Superior temporal gyrus (tissue), 1 donor: ENCODE measurements around the gene SLC13A3.

ENCODE experiments used
- DNase-seq: peaks from one replicate; pipeline ENCODE4 v3.0.0-alpha.2; 2016; ENCODE audit errors: extremely low spot score

Gene SLC13A3

DNA sequence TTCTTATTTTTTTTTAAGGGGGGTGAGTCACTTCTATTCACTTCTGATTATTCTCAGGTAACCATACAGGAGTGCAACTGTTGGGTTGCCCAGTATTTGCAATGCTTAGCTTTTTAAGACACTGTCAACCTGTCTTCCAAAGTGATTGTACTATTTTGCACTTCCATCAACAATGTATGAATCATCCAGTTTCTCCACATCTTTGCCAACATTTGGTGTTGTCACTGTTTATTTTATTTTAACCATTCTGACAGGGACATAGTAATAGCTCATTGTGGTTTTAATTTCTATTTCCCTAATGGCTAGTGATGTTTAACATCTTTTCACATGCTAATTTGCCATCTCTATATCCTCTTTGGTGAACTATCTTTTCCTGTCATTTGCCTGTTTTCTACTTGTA, 1.4 kb upstream of the SLC13A3 start:
- no peak for DNase-seq

DNA sequence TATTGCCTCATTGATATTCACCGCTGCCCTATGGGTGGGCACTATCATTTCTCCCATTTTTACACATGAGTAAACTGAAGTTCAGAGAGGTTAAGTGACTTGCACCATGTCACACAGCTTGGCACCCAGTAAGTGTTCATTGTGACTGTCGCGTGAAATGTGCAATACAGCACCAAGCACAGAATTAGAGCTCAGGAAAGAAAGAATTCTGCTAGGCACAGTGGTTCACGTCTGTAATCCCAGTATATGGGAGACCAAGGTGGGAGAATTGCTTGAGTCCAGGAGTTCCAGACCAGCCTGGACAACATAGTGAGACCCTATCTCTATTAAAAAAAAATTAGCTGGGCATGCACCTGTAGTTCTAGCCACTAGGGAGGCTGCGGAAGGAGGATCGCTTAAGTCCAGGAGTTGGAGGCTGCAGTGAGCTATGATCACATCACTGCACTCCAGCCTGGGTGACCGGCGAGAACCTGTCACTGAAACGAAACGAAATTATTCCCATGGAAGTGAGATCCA, 626 bp downstream of the SLC13A3 start:
- no peak for DNase-seq

DNA sequence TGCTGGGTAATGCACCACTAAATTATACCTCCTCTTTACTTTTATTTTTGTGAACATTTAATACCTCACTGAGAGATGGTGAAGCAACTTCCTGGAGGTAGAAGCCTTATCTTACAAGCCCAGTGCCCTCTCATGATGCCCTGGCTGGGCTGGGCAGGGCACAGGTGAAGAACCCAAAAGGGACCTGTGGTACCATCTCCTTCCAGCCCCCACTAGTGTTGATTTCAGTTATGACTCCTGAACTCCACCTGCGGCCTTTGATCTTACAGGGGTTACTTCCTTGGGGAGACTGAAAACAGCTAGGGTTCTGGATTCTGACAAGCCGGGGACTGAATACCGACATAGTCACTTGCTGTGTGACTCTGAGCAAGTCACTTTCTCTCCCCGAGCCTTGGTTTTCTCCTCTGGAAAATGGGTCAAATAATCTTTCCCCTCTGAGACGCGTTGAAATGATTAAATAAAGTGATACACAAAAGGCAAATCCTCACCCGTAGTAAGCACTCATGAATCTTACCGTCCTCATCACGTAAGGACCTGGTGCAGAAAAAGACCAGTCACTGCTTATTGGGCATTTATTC, 1.2 kb downstream of the SLC13A3 start:
- no peak for DNase-seq

DNA sequence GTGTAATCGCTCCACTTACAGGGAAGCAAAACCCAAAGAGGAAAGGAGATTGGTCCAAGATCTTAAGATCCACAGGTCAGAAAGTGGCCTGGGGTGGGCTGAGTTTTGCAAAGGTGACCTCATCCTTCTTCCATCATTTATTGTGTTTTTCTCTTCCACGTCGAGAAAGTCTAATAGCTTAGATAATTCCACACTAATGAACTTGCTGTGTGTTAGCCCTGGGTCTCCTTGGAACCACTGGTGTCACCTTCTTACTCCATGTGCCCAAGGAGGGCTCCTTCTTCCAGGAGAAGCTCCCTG, 1.7 kb downstream of the SLC13A3 start:
- DNase-seq: no peak

DNA sequence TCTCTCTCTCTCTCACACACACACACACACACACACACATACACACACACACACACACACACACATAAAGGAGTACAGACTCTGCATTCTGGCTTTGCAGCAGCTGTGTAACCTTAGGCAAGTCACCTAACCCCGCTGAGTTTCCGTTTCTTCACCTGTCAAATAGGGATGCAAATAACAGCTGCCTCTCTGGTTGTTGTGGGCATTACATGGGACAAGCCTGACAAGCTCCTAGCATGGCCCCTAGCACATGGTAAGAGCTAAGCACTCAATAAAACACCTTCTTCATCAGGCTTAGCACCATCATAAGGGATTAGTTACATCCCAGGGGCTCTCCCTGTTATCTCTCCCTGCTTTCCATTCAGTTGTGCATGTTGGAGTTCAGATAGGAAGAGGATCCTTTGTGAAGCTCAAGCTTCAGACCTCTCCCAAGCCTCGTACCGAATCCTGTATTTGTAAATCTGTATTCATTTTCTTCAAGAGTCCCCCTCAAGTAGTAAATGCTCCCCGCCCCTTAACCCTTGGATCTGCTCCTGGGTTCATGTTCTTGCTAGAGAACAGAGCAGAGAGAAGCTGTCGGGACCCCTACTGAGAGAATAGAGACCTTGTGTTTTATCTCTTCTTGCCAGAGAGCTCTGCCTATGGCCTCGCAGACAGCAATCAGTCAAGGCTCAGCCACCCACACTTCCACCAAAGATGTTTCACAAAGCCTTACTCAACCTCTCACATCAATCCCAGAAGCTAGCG, 2.2 kb downstream of the SLC13A3 start:
- DNase-seq: peak; percentile 52

DNA sequence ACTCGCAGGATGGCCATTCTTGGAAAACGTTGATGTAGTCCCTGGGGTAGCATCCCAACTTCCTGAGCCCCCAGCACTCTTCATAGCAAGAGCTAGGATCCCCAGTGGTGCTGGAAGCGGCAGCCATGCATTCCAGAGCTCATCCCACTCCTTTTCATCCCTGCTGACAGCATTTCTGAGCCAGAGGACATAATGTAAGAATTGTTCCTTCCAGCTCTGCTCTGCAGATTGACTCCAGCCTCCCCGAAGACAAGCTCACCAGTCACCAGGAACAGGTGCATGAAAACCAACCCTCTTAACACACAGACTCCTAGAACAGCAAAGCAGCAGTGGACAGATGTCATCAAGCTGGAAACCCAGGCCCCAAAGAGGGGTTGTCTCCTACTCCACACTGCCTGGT, 3.8 kb downstream of the SLC13A3 start:
- no peak for DNase-seq

DNA sequence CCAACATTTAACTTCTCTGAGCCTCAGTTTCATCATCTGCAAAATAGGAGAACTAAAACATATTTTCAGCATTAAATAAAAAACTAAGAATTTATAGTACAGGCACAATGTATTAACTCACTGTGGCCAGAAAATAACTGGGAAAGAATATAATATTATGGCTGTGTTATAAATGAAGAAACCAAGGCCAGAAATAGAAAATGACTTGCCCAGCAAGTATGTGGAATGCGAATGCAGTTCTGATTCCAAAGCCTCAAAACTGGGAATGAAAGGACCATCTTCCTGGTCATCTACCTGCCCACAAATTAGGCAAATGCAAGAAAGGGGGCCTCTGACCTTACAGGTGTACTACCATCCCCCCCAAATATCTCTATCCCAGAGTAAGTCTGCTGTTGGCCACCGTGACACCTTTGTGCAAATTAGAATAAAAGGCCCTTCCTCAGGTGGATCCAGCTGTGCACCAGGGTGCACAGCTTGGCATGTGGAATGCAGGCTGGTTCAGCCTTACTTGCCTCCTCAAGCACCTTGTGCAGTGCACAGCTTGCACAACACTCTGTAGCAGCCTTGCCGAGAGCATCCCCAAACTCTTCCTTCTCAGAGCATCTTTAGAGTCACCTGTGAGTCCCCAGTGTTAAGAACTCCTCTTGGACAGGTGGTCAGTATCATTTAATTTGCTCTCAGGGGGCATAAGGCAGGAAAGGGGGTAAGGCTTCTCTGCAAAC, 4.4 kb downstream of the SLC13A3 start:
- DNase-seq: no peak

DNA sequence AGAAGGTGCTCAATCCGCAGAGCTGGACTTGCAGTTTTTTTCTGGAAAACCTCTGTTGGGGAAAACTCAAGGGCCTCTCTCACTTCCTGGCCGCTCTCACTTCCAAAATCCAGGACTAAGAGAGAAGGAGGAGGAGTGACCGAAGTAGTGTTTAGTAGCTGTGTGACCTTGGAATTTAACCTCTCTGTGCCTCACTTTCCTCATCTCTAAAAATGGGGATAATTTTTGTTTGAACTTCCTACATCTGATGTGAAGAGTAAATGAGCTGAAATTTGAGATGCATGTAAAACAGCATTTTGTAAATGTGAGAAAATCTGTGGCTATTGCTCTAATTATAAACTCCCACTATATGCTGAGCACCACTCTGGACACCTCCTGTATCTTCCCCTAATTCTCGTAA, 5.1 kb downstream of the SLC13A3 start:
- no peak for DNase-seq

DNA sequence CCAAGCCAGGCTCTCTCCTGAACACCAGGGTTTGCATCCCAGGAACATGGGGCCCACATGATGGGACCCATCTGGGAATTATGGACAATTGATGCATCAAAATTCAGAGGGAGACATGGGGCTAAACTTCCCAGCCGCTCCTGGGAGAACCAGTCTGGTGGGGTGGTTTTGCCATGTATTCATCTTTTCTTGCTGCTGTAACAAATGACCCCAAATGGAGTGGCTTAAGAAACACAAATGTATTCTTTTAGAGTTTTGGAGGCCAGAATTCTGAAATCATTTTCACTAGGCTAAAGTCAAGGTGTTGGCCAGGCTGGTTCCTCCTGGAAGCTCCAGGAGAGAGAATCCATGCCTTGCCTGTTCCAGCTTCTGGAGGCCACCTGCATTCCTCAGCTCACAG, 6.5 kb downstream of the SLC13A3 start:
- DNase-seq: no peak

DNA sequence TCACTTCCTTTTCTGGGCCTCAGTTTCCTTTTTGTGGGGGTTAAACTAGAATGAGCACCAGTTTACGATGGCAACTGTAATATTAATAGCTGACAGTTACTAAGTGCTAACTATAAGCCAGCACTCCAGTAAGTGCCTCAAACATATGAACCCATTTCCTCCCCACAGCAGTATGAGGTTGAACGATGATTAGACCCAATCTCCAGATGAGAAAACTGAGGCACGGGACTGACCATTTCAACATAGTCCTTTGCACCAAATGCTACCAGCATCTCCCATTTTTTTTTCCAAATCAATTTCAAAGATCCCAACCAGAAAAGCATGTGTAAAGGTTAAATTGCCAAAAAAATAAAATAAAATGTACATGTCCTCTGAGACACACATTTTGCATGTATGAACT, 7.1 kb downstream of the SLC13A3 start:
- DNase-seq: no peak

DNA sequence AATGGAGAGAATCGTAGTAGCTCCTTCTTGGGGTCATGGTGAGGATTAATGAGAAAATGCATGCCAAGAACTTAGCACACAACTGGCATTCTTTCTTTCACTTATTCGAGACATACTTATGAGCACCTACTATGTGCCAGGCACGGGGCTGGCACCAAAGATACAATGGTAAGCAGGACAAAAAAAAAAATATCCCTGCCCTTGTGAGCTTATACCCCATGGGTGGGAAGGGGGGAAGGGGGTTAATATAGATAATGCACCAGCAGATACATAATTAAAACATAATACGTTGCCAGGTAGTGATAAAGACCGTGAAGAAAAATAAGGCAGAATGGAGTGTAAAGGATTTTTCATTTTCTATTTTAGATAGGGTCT, 8.3 kb downstream of the SLC13A3 start:
- no peak for DNase-seq

DNA sequence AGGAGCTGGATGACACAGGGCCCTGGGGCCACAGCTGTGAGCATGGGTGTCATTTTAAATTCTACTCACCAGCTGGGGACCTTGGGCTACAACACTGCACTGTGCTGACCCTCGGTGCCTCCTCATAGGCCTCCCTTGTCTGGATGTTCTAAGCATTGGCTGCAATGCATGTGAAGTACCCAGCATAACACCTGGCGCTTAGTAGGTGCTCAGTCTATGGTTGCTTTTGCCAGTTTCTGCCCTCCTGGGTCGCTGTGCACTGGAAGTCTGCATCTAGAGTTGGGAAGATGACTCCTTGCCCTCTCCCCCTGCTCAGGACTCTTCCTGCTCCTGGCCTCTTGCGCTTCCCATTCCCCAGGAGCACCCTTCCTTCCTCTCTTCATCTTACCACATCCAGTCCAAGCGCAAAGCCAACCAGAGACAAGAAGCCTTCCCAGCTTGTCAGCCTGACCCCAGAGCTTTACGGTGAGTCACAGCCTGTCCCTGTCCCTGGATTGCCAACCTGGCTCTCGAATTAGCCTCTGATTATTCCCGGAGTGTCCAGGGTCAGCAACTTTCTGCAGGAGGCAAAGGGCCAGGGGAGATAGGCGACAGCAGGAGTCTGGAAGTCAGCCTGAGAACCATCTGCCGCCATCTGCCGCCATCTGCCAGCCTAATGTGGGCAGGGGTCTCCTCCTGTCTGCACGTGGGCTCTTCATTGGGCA, 8.8 kb downstream of the SLC13A3 start:
- no peak for DNase-seq

DNA sequence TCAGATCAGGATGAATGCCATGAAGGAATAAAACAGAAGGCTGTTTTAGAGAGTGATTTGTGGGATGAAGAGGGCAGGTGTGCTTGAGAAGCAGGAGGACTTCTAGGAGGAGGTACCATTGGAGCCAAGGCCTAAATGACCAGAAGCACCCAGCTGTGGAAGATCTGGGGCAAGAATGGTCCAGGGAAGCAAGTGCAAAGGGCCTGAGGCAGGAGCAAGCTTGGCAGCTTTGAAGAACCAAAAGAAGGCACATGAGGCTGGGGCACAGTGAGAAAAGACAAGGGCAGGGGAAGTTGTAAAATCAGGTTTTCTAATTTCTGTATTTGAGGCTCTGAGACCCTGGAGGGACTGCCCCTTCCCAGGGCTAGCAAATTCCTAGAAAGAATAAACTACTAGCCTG, 9.8 kb downstream of the SLC13A3 start:
- DNase-seq: no peak

DNA sequence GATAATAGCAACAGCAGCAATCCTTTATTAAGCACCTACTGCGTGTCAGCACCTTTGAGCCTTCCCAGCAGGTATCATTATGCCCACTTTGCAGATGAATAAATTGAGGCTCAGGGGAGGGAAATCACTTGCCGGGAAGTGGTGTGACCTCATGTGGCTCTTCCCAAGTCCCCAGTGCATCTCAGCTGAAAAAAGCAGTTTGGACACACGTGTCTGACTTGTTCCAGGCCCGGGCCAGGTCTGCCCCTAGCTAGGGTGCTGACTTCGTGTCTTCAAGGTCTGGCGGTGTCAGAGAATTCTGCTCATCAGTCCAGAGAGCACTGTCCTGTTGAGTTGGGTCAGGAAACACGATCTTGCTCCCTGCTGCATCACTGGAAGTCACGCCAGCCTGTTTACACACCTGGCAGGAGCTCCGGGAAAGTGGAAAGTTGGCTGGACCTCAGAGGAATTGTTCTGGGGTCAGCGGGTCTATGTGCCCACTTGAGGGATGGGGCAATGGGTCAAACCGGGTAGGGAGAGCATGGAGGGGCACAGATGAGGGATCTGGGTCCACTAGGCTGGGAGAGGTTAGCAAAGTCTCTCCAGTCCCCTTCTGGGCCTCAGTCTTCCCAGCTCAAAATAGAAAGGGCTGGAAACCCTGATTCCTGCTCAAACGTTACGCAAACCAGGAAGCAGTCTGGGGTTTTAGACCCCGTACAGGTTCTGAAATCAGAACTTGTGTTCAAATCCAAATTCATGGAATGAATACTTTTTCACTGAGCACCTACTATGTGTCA, 10.5 kb downstream of the SLC13A3 start:
- no peak for DNase-seq

DNA sequence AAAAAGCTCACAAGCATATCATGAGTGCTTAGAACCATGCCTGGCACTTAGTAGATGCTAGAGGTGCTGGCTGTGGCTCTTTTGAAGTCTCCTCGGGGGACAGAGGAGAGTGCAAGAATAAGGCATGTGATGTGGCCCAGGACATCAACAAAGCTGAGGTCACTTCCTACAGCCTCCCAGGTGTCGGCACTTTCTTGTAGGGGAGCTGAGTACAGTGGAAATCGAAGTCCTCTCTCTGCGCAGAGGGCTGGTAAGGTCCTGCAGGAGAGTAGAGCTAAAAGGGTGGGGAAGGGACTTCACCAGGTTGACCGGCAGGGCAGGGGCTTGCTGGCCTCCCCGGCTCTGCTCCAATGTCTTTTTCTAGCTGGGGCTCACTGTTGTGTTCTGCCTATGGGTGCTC, 11.2 kb downstream of the SLC13A3 start:
- no peak for DNase-seq

DNA sequence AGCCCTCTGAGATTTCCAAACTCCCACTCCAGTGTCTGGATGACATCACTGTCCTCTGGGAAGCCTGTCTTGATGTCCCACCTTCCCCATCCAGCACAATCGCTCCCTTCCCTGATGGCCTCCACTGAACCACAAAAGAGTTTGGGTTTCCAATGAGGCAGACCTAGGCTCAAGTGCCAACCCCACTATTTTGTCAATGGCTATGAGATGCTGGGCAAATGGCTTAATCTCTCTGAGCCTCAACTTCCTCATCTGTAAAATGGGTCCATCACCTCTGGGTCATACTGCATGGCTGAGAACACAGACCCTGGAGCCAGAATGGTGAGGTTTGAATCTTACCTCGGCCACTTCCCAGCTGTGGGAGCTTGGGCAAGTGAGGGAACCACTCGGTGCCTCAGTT, 11.7 kb downstream of the SLC13A3 start:
- DNase-seq: no peak

DNA sequence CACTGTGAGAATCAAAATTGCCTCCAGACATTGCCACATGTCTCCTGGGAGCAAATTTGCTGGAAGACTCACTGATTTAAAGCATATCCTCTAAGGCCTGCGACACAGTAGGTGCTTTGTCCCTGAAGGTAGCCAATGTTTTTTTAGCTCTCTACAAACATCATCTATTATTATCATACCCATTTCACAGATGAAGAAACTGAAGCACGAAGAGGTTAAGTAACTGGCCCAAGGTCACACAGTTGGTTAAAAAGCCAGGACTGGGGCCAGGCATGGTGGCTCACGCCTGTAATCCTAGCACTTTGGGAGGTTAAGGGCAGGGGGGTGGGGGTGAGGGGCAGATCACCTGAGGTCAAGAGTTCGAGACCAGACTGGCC, 12.4 kb downstream of the SLC13A3 start:
- no peak for DNase-seq

DNA sequence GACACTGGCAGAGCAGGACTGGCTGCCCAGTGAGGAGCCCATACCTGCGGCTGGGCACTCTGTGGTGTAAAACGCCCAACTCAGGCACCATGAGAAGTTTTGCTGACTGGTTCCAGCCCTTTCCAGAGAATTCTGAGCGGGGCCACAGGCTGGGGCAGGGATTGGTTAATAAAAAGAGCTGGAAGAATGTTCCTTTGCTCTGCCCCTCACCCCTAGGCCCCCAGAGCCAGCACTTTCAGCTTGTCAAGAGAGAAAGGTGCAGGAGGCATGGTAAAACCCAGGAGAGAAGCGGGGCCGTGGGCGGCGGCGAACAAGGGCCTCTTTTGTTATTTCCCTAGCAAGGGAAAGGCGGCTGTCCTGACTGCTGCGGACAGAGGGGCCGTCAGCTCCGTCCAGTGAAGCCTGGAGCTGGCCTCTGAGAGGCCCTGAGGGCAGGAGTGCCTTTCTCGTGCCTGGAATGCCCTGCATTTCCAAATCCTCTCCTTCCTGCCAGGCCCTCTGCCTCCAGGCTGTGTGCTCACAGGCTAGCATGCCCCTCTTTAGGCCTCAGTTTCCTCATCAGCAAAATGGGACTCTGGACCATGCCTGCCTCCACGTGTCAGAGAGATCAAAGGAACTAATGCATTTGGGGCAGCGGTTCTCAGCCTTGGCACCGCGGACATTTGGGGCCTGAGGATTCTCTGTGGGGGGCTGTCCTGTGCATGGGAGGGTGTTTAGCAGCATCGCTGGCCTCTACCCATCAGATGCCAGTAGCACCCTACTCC, 12.9 kb downstream of the SLC13A3 start:
- peak; percentile 76 for DNase-seq

DNA sequence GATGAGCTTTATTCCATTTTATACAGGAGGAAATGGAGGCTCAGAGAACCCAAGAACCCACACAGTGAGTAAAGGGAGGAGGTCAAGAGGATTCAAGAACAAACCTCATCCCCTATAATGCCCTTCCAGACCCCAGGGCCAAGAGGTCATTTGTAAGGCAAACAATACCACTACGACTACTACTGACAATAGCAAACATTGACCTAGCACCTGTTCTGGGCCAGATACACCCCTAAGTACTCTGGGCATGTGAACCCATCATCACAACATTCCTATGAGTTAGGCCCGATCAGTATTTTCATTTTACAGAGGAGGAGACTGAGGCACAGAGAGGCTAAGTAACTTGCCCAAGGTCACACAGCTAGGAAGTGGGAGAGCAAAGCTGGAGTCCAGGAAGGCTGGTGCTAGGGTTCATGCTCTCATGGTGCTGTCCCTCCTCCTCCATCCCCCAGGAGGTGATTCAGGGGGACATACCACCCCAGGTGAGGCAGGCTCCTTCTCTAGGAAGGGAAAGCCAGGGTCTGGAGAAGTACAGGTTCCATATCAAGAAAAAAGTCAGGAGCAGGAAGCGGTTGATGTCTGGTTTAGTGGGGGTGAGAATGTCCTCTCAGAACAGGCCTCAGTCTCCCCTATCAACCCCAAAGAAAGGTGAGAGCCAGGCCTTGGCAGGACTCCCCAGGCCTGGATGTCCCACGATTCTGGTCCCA, 13.7 kb downstream of the SLC13A3 start:
- no peak for DNase-seq

DNA sequence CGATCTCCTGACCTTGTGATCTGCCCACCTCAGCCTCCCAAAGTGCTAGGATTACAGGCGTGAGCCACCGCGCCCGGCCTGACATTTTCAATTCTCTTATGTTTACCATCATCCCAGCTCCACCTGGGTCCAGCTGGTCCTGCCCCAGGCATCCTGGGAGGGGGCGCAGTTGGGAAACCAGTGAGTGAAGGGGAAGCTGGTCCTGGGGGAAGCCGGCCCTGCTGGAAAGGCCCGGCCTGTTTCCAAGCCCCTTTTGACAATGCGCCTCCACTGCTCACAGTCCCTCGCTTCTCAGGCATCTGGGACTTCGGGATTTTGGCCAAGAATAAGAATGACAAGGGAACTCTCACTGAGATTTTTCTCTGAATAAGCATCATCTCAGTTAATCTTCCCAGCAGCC, 14.2 kb downstream of the SLC13A3 start:
- DNase-seq: peak; percentile 64

DNA sequence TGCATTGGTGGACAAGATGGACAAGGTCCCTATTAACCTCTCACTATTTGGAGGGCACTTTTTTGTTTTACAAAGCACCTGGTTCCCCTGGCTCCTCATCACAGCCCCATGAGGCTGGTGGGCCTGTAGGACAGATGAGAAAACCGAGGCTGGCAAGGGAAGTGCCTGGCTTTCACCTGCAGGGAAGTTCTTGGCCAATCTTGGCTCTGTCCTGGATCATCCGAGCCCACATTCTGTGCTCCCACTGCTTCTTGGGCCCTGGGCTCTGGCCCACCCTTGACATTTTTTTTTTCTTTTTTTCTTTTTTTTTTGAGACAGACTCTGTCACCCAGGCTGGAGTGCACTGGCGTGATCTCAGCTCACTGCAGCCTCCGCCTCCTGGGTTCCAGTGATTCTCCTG, 14.7 kb downstream of the SLC13A3 start:
- DNase-seq: no peak
